ENCODE data around the gene CCDC40.
"Not testable (repeated sequence)": the region's sequence is repeated elsewhere in the genome, so short reads cannot be mapped to it uniquely, and the experiment has no call there.

The CCDC40 gene

DNA sequence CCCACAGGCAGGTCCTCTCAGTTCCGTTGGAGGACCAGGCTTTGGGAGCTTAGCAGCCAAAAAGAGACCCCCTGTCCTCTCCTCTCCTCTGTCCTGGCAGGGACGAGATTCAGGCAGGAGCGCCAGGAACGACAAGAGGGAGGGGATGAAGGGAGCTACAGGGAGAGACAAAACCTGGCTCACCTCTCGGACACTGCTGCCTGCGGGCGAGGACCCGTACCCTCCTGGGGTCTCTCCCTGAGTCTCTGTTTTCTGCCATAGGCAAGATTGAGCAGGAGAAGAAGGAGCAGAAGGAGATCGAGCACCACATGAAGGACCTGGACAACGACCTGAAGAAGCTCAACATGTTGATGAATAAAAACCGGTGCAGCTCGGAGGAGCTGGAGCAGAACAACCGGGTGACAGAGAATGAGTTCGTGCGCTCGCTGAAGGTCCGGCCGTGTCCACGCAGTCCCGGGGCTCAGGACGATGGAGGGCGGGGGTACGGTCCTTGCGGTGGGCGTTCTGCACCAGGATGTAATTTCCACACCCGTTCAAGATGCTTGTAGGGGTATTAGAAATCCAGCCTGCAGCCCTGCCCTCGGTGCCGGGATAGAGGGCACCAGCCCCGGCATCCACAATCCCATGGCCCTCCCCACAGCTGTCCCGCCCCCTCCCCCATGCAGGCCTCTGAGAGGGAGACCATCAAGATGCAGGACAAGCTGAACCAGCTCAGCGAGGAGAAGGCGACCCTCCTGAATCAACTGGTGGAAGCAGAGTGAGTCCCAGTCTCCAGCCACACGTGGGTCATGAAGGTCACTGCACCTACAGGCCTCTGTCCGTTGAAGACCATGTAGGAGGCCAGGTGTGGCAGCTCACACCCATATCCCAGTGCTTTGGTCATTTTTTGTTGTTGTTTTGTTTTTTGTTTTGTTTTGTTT, 51.2 kb downstream of the CCDC40 start:
- DNase-seq = no peak

GRCh38 chr17:80089762-80090161, 53.3 kb downstream of the CCDC40 start:
- DNase-seq = no peak

GRCh38 chr17:80090164-80090563, 53.7 kb downstream of the CCDC40 start:
- DNase-seq = not testable (repeated sequence)

- peak; percentile 22 to 48 for DNase-seq
Measured at GRCh38 chr17:80091376-80091775, 54.9 kb downstream of the CCDC40 start.

GRCh38 chr17:80092959-80093358, 56.5 kb downstream of the CCDC40 start:
- DNase-seq = peak; percentile 91 to 97

DNA sequence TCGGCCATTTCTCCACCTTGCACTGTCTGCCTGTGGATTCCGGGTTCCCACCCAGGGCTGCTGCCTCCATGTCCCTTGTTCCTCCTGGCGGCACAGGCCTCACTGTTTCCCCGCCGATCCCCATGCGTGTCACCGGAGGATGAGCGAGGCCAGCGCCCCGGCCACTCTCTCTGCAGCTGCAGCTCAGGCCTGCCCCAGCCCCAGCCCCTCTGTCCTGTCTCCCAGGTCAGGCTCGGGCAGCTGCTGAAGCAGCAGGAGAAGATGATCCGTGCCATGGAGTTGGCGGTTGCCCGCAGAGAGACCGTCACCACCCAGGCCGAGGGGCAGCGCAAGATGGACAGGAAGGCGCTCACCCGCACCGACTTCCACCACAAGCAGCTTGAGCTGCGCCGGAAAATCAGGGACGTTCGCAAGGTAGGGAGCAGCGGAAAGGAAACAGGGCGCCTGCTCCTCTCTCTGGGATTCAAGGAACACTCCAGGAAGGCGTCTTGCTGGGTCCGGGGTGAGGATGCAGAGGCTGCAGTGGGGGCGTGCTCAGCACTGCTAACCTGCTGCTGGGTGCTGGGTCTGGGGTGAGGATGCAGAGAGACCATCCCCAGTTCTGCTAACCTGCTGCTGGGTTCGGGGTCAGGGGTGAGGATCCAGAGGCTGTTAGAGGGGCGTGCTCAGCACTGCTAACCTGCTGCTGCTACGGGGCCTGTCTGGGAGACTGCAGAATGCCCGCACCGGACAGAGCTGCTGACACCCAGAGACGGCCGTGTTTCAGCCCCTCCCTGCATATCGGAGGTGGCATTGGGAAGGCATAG, 58.8 kb downstream of the CCDC40 start:
- no peak for DNase-seq

GRCh38 chr17:80095844-80096475, 59.5 kb downstream of the CCDC40 start:
- DNase-seq = no peak

GRCh38 chr17:80096561-80097021, 60.1 kb downstream of the CCDC40 start:
- no peak for DNase-seq

- no peak for DNase-seq
Measured at GRCh38 chr17:80097127-80097621, 60.7 kb downstream of the CCDC40 start.

DNA sequence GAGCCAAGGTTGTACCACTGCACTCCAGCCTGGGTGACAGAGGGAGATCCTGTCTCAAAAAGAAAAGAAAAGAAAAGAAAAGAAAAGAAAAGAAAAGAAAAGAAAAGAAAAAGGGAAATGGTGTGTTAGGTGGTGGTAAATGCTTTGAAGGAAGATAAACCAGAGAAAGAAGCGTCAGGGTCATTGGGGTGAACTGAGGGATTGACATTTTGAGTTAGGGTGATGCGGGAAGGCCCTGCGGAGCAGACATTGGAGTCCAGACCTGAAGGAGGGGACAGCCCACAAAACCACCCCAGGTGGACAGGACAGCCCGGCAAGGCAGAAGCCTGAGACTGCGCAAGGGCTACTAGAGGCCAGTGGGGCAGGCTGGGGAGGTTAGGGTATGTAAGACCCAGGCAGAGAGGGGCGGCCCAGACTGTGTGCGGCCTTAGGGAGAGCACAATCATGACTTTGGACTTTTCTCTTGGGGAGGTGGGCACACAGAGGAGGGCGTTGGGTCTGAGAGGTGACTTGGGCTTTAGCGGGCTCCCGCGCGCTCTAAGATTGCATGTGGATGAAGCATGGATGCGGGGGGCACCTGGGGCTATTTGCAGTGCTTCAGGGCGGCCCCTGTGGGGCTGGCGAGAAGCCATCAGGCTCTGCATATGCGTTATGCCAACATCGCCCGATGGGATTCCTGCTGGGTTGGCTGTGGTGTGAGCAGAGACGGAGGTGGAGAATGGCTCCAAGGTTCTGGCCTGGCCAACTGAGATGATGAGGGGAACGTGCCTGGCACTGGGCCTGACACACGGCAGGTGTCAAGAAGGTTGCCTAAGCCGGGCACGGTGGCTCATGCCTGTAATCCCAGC, 61.6 kb downstream of the CCDC40 start:
- DNase-seq = no peak

GRCh38 chr17:80099291-80100034, 63.0 kb downstream of the CCDC40 start:
- no peak for DNase-seq

- DNase-seq = no peak
Measured at GRCh38 chr17:80100035-80100323, 63.5 kb downstream of the CCDC40 start.

- peak; percentile 71 to 91 for DNase-seq
Measured at GRCh38 chr17:80101011-80101945, 64.8 kb downstream of the CCDC40 start, which contains the start of gene GAA. TSS of gene GAA (plus strand) at chr17:80101581. CDS start at chr17:80104587, 3,006 bp downstream.

DNA sequence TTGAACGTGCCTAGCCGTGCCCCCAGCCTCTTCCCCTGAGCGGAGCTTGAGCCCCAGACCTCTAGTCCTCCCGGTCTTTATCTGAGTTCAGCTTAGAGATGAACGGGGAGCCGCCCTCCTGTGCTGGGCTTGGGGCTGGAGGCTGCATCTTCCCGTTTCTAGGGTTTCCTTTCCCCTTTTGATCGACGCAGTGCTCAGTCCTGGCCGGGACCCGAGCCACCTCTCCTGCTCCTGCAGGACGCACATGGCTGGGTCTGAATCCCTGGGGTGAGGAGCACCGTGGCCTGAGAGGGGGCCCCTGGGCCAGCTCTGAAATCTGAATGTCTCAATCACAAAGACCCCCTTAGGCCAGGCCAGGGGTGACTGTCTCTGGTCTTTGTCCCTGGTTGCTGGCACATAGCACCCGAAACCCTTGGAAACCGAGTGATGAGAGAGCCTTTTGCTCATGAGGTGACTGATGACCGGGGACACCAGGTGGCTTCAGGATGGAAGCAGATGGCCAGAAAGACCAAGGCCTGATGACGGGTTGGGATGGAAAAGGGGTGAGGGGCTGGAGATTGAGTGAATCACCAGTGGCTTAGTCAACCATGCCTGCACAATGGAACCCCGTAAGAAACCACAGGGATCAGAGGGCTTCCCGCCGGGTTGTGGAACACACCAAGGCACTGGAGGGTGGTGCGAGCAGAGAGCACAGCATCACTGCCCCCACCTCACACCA, 65.7 kb downstream of the CCDC40 start:
- DNase-seq = peak; percentile 46 to 56

GRCh38 chr17:80102664-80103448, 66.4 kb downstream of the CCDC40 start:
- DNase-seq = no peak

DNA sequence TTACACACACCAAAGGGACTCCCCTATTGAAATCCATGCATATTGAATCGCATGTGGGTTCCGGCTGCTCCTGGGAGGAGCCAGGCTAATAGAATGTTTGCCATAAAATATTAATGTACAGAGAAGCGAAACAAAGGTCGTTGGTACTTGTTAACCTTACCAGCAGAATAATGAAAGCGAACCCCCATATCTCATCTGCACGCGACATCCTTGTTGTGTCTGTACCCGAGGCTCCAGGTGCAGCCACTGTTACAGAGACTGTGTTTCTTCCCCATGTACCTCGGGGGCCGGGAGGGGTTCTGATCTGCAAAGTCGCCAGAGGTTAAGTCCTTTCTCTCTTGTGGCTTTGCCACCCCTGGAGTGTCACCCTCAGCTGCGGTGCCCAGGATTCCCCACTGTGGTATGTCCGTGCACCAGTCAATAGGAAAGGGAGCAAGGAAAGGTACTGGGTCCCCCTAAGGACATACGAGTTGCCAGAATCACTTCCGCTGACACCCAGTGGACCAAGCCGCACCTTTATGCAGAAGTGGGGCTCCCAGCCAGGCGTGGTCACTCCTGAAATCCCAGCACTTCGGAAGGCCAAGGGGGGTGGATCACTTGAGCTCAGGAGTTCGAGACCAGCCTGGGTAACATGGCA, 67.1 kb downstream of the CCDC40 start:
- DNase-seq = no peak

- no peak for DNase-seq
Measured at GRCh38 chr17:80104321-80104955, 68.0 kb downstream of the CCDC40 start.

DNA sequence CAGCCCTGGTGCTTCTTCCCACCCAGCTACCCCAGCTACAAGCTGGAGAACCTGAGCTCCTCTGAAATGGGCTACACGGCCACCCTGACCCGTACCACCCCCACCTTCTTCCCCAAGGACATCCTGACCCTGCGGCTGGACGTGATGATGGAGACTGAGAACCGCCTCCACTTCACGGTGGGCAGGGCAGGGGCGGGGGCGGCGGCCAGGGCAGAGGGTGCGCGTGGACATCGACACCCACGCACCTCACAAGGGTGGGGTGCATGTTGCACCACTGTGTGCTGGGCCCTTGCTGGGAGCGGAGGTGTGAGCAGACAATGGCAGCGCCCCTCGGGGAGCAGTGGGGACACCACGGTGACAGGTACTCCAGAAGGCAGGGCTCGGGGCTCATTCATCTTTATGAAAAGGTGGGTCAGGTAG, 68.5 kb downstream of the CCDC40 start:
- no peak for DNase-seq
